HG02970 (cell line): ENCODE results near the gene PRTN3.

Experiments used
- ATAC-seq: cut with Tn5 transposase; IDR thresholded peaks from one replicate; pipeline ENCODE4 v1.9.1; 2021; ENCODE audit warnings: mild to moderate bottlenecking, moderate library complexity, moderate number of reproducible peaks; ENCODE audit not compliant: unreplicated experiment, low FRiP score

PRTN3 gene

GRCh38 chr19:892894-893689 is 52.3 kb downstream of the PRTN3 start, which contains the start of the genes MED16 and RNU6-9:
Gene MED16, minus strand, starts transcription at chr19:893187. Its CDS starts 2,056 bp downstream, at chr19:891131.
Gene RNU6-9, plus strand, starts transcription at chr19:893484.
- peak; percentile 82 for ATAC-seq

DNA sequence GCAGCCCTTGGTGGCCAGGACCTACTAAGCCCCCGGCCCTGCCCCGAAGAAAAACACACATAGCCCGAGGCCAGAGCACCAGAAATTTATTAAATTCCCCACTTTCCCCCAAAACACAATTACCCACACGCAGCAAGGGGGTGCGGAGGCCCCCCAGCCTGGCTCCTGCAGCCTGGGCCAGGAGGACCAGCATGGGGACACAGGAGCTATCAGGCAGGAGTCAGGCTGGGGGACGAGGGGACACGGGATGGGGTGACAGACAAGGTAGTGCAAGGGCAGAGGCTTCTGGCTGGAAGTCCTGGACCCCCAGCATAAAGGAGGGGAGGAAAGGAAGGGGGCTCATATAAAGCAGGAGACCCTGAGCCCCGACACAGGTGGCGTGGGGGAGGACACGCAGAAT is 55.6 kb downstream of the PRTN3 start:
- no peak for ATAC-seq

DNA sequence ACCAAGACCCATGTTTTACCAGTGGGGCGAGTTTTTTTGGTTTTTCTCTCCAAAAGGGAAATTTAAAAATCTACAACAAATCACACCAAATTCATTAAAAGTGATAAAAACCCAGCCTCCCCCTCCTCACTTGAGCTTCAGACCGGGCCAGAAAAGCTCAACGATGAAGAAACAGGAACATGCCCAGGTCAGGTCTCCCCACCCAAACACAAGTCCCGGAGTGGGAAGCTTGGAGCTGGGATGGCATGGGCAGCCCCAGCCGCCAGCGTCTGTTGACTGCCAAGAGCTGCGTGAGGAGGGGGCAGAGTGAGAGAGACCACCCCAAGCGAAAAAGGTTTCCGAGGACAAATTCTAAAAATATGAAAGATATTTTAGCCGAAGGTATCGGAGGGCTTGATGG is 56.2 kb downstream of the PRTN3 start:
- no peak for ATAC-seq

DNA sequence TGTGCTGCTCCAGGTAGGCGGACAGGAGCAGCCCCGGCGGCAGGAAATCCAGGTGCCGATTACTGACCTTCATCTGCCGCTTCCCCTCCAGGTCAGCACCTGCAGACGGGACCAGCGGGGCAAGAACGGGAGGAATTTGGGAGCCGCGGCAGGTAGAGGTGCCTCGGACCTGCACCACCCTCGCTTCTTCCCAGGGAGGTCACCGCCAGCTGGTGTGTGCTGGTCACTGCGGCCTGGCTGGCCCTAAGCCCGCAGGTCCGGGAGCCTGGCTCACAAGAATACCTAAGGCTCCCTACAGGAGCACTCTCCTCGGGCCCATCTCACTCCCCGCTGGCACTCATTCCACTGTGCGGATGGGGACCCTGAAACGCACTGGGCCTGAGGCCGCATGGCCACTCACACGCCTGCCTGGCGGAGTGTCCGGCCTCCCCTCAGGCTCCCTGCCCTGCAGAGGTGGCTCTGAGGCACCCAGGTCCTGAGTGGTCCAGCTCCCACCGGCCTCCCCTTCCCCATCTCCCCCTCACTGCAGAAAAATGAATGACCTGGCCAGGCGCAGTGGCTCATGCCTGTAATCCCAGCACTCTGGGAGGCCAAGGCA is 56.7 kb downstream of the PRTN3 start:
- no peak for ATAC-seq
